ENCODE results near the gene GOLGA8Q.
"Not testable (repeated sequence)": the region's sequence is repeated elsewhere in the genome, so short reads cannot be mapped to it uniquely, and the experiment has no call there.

- not testable (repeated sequence) for TF ChIP-seq POLR2A, CTCF (IDR thresholded peaks at IDR 0.05)
Observed at GRCh38 chr15:30504162-30504843, 47.5 kb upstream of the GOLGA8Q start.
